HepG2 (cell line): ENCODE measurements around the gene JOSD1. TPM values are rescaled to one million over a fixed set of nuclear protein-coding genes. Genes with fewer than 3 reads are reported as not detected.

ENCODE experiments used
- RARG ChIP-seq: sonication (generic); formaldehyde crosslinking; IDR thresholded peaks from 2 replicates; pipeline ENCODE4 v1.4.0; 2020; ENCODE audit warnings: low read depth, mild to moderate bottlenecking, missing genetic modification reagents
- SMYD3 ChIP-seq: sonication (generic); formaldehyde crosslinking; IDR thresholded peaks from 2 replicates; pipeline ENCODE4 v1.8.1; 2023; ENCODE audit warnings: mild to moderate bottlenecking, missing genetic modification reagents
- YEATS2 ChIP-seq: sonication (generic); formaldehyde crosslinking; IDR thresholded peaks from 2 replicates; pipeline ENCODE4 v1.4.0; 2020; ENCODE audit warnings: missing genetic modification reagents, borderline replicate concordance
- ZFP90 ChIP-seq: sonication (generic); formaldehyde crosslinking; IDR thresholded peaks from 2 replicates; pipeline ENCODE4 v1.8.0; 2022; ENCODE audit warnings: missing genetic modification reagents, mild to moderate bottlenecking, inconsistent platforms, borderline replicate concordance
- ZKSCAN5 ChIP-seq: sonication (generic); formaldehyde crosslinking; IDR thresholded peaks from 2 replicates; pipeline ENCODE4 v1.5.1; 2020; ENCODE audit warnings: mild to moderate bottlenecking, missing genetic modification reagents
- ZMYM3 ChIP-seq: sonication (generic); formaldehyde crosslinking; IDR thresholded peaks from 2 replicates; pipeline ENCODE4 v1.5.1; 2020; ENCODE audit warnings: mild to moderate bottlenecking, missing genetic modification reagents
- ZNF281 ChIP-seq: sonication (generic); formaldehyde crosslinking; IDR thresholded peaks from 2 replicates; pipeline ENCODE4 v1.4.0; 2020; ENCODE audit warnings: missing genetic modification reagents, borderline replicate concordance
- ZSCAN12 ChIP-seq: sonication (generic); formaldehyde crosslinking; IDR thresholded peaks from 2 replicates; pipeline ENCODE4 v1.9.0; 2021; ENCODE audit warnings: mild to moderate bottlenecking, missing genetic modification reagents
- polyA plus RNA-seq, 8 experiments: library from polyadenylated mRNA; depleted of rRNA in 3 of 8; stranded (reverse) in 7 of 8; unstranded in 1 of 8; fragments of >200 nt; fragmentation: Illumina TruSeq in 4 of 8; extraction: Trizol in 4 of 8; gene quantifications; 2 replicates each; pipeline versions ENCODE4 v1.2.1 to v1.2.3, GENCODE V29; 2011 to 2016; ENCODE audit warnings: low read depth in 4 of 8, missing spikeins in 1 of 8, mixed read lengths in 1 of 8; ENCODE audit not compliant: insufficient read depth in 1 of 8
- total RNA-seq, 5 experiments: library from RNA; depleted of rRNA; stranded (reverse); fragments of >200 nt; fragmentation: Illumina TruSeq; extraction: Trizol; gene quantifications; 2 replicates each; pipeline ENCODE4 v1.2.3, GENCODE V29; 2016; ENCODE audit warnings: low read depth in 1 of 5
- TF ChIP-seq, protein P1 (sequence below), 2 experiments: fragments of 450-650 bp in 1 of 2; sonication (generic) in 1 of 2; formaldehyde crosslinking in 1 of 2; IDR thresholded peaks; 2 replicates each; pipeline versions ENCODE4 v1.6.1 to v1.8.0; 2016 to 2022; ENCODE audit warnings: antibody characterized with exemption in 1 of 2, mild to moderate bottlenecking in 1 of 2, missing genetic modification reagents in 1 of 2
- TF ChIP-seq, protein P2 (sequence below): sonication (generic); formaldehyde crosslinking; IDR thresholded peaks from 2 replicates; pipeline ENCODE4 v1.8.1; 2022; ENCODE audit warnings: mild to moderate bottlenecking, missing genetic modification reagents
- TF ChIP-seq, protein P3 (sequence below): sonication (generic); formaldehyde crosslinking; IDR thresholded peaks from 2 replicates; pipeline ENCODE4 v1.5.1; 2020; ENCODE audit warnings: mild to moderate bottlenecking, moderate library complexity, missing genetic modification reagents

Gene JOSD1
- total and polyA plus RNA-seq, 2 of the 13 experiments (the other 11 are each of a cell fraction or from before 2014, with no cell fraction given): 31.7 to 38.4 TPM

DNA sequence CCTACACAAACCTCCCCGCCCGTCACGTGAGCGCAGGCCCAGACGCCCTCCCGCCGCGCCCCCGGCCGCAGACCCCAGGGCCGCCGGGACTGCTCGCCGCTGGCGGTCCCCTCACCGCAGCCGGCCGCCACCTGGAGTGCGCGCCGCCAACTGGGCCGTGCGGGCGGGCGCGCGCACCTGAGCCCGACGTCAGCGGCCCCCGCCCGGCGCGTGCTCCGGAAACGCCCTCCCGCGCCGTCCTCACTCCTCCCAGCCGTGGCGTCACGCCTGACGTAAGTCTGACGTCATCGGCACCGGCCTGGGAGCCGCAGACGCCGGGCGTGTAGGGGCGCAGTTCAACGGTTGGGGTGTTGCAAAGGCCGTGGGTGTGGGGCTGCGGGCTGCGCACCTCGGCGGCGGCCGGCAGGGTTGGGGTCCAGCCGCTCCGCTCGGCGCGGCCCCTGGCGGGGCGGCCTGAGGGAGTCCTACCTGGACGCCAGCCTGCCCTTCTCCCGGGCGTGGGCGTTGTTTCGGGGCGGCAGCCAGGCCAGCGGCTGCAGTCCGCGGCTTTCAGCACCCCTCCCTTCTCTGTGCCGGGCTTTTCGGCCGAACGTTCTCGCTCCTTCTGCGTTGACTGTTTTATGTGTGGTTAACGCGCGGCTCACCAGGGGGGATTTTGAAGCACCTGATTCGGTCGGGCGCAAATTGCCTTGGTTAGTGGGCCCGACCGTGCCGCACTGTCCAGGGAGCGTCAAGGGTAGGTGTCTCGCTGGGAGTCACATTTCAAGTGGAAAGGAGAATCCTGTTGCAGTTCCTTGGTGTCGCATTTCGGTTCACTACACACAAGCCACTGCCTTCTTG is at the start of gene JOSD1 (continued):
- TF ChIP-seq, protein P1, sequence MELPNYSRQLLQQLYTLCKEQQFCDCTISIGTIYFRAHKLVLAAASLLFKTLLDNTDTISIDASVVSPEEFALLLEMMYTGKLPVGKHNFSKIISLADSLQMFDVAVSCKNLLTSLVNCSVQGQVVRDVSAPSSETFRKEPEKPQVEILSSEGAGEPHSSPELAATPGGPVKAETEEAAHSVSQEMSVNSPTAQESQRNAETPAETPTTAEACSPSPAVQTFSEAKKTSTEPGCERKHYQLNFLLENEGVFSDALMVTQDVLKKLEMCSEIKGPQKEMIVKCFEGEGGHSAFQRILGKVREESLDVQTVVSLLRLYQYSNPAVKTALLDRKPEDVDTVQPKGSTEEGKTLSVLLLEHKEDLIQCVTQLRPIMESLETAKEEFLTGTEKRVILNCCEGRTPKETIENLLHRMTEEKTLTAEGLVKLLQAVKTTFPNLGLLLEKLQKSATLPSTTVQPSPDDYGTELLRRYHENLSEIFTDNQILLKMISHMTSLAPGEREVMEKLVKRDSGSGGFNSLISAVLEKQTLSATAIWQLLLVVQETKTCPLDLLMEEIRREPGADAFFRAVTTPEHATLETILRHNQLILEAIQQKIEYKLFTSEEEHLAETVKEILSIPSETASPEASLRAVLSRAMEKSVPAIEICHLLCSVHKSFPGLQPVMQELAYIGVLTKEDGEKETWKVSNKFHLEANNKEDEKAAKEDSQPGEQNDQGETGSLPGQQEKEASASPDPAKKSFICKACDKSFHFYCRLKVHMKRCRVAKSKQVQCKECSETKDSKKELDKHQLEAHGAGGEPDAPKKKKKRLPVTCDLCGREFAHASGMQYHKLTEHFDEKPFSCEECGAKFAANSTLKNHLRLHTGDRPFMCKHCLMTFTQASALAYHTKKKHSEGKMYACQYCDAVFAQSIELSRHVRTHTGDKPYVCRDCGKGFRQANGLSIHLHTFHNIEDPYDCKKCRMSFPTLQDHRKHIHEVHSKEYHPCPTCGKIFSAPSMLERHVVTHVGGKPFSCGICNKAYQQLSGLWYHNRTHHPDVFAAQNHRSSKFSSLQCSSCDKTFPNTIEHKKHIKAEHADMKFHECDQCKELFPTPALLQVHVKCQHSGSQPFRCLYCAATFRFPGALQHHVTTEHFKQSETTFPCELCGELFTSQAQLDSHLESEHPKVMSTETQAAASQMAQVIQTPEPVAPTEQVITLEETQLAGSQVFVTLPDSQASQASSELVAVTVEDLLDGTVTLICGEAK (IDR thresholded peaks at IDR 0.05): no peak
- TF ChIP-seq, protein P1 (CRISPR knock-in tag; IDR thresholded peaks at IDR 0.05): no peak
- TF ChIP-seq, protein P2, sequence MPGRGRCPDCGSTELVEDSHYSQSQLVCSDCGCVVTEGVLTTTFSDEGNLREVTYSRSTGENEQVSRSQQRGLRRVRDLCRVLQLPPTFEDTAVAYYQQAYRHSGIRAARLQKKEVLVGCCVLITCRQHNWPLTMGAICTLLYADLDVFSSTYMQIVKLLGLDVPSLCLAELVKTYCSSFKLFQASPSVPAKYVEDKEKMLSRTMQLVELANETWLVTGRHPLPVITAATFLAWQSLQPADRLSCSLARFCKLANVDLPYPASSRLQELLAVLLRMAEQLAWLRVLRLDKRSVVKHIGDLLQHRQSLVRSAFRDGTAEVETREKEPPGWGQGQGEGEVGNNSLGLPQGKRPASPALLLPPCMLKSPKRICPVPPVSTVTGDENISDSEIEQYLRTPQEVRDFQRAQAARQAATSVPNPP (CRISPR knock-in tag): no peak
- TF ChIP-seq ZMYM3 (CRISPR knock-in tag): no peak
- no peak; the same call in 1 of the 2 replicates for TF ChIP-seq ZSCAN12
- TF ChIP-seq YEATS2: no peak; the same call in 1 of the 2 replicates
- TF ChIP-seq SMYD3 (CRISPR knock-in tag): no peak
- TF ChIP-seq ZFP90 (CRISPR knock-in tag): peak; percentile 4; the same call in 1 of the 2 replicates
- TF ChIP-seq ZNF281 (CRISPR knock-in tag): 0 out of 2 replicates have a peak, but pooled peaks have one; percentile 58
- TF ChIP-seq RARG (CRISPR knock-in tag): no peak
- TF ChIP-seq, protein P3, sequence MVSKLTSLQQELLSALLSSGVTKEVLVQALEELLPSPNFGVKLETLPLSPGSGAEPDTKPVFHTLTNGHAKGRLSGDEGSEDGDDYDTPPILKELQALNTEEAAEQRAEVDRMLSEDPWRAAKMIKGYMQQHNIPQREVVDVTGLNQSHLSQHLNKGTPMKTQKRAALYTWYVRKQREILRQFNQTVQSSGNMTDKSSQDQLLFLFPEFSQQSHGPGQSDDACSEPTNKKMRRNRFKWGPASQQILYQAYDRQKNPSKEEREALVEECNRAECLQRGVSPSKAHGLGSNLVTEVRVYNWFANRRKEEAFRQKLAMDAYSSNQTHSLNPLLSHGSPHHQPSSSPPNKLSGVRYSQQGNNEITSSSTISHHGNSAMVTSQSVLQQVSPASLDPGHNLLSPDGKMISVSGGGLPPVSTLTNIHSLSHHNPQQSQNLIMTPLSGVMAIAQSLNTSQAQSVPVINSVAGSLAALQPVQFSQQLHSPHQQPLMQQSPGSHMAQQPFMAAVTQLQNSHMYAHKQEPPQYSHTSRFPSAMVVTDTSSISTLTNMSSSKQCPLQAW (CRISPR knock-in tag): no peak
- TF ChIP-seq ZKSCAN5: no peak
